Measurements from ENCODE around the gene CALU.
A peak's percentile ranks its signal among the peaks of the same experiment; 100 is the strongest.

CALU gene

GRCh38 chr7:128721376-128721775, 17.8 kb upstream of the CALU start:
- H3K4me3 ChIP-seq (replicated peaks; ENCODE audit: low read depth, low read length): no peak overlapping the region
- no peak for DNase-seq (ENCODE audit: low read depth)
- TF ChIP-seq CTCF (IDR thresholded peaks at IDR 0.05; ENCODE audit: low read length, missing control alignments): no peak

- DNase-seq (ENCODE audit: low read depth): no peak
- no peak overlapping the region for H3K4me3 ChIP-seq (replicated peaks; ENCODE audit: low read depth, low read length)
- no peak for TF ChIP-seq CTCF (IDR thresholded peaks at IDR 0.05; ENCODE audit: low read length, missing control alignments)
Measured at GRCh38 chr7:128724743-128725142, 14.4 kb upstream of the CALU start.

GRCh38 chr7:128725531-128725930, 13.6 kb upstream of the CALU start:
- no peak for TF ChIP-seq CTCF (IDR thresholded peaks at IDR 0.05; ENCODE audit: low read length, missing control alignments)
- DNase-seq (ENCODE audit: low read depth): no peak

GRCh38 chr7:128726059-128726736, 13.0 kb upstream of the CALU start:
- H3K4me3 ChIP-seq (replicated peaks; ENCODE audit: low read depth, low read length): no peak overlapping the region
- DNase-seq (ENCODE audit: low read depth): no peak
- TF ChIP-seq CTCF (IDR thresholded peaks at IDR 0.05; ENCODE audit: low read length, missing control alignments): no peak

More at GRCh38 chr7:128725531-128725930, 13.6 kb upstream of the CALU start:
- no peak overlapping the region for H3K4me3 ChIP-seq (replicated peaks; ENCODE audit: low read depth, low read length)

- DNase-seq (ENCODE audit: low read depth): no peak
- no peak for TF ChIP-seq CTCF (IDR thresholded peaks at IDR 0.05; ENCODE audit: low read length, missing control alignments)
Measured at GRCh38 chr7:128726737-128727072, 12.5 kb upstream of the CALU start.

GRCh38 chr7:128727239-128727638, 11.9 kb upstream of the CALU start:
- no peak for DNase-seq (ENCODE audit: low read depth)
- no peak overlapping the region for H3K4me3 ChIP-seq (replicated peaks; ENCODE audit: low read depth, low read length)
- TF ChIP-seq CTCF (IDR thresholded peaks at IDR 0.05; ENCODE audit: low read length, missing control alignments): no peak

More at GRCh38 chr7:128726737-128727072, 12.5 kb upstream of the CALU start:
- H3K4me3 ChIP-seq (replicated peaks; ENCODE audit: low read depth, low read length): no peak overlapping the region

- no peak overlapping the region for H3K4me3 ChIP-seq (replicated peaks; ENCODE audit: low read depth, low read length)
- TF ChIP-seq CTCF (IDR thresholded peaks at IDR 0.05; ENCODE audit: low read length, missing control alignments): no peak
- peak; percentile 20 for DNase-seq (ENCODE audit: low read depth)
Measured at GRCh38 chr7:128728598-128728997, 10.6 kb upstream of the CALU start.

All from fibroblast of pulmonary artery (primary cell).